ENCODE measurements around the gene SPARC. TPM values are rescaled to one million over a fixed set of nuclear protein-coding genes. Genes with fewer than 3 reads are reported as not detected.

Gene SPARC
- polyA plus RNA-seq, 1 donor (not counting 4 experiments of a cell fraction or from before 2014, with no cell fraction given): 397 TPM

DNA sequence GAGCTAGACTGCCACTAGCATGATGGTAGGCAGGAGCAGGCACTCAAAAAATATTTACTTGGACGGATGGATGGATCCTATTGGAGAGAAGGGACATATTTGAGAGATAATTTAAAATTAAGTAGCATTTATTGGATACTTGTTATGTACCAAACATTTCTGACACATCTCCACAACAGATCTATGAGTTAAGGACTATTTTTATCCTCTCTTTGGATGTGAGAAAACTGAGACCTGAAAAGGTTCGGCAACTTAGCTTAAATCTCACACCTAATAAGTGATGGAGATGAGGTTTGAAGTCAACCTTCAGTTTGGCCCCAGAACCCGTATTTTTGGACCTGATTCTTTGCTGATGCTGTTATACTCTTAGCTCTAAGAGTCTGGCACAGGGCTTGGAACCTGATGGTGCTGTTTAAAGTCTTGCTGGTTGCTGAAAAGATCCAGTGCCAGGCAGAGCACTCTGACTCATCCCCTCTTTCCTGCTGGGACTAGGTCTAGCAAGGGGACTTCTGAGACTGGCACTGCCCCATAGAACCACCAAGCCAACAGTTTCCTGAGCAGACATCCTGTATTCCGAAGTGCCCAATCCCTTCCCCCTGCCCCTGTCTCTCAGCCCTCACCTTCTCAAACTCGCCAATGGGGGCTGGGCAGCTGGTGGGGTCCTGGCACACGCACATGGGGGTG, 15.6 kb downstream of the SPARC start:
- peaks cover 3% of the 10 kb centered on the region for H3K79me2 ChIP-seq (ENCODE audit: control insufficient read depth, insufficient read depth, low read length)
- no peak overlapping the region for H3K4me3 ChIP-seq (ENCODE audit: control insufficient read depth in 2 of 3, extremely low read depth in 1 of 3, insufficient read depth in 2 of 3, low read depth in 1 of 3, low read length in 3 of 3)
- no peaks in the 10 kb centered on the region for H3K9me3 ChIP-seq (ENCODE audit: control insufficient read depth, low read depth, low read length)
- H3K9ac ChIP-seq (ENCODE audit: control insufficient read depth, extremely low read depth, insufficient read depth, low read length): no peak overlapping the region
- no peaks in the 10 kb centered on the region for H3K27me3 ChIP-seq (ENCODE audit: control insufficient read depth, extremely low read depth, insufficient read depth, low read length)
- dilution Hi-C loops (cut with MboI; ENCODE audit: extremely low pct_ligation_motif_present, low sequenced_read_pairs): no loop called here
- no peak overlapping the region for H3K4me2 ChIP-seq (ENCODE audit: control insufficient read depth, extremely low read depth, insufficient read depth, low read depth, low read length)
- H3K4me1 ChIP-seq (ENCODE audit: control insufficient read depth, extremely low read depth, insufficient read depth, low read length): peaks cover 19% of the 10 kb centered on the region
- FAIRE-seq (no peak), DNase-seq (ENCODE audit: low read depth, low spot score) (no peak)
- peak overlapping the region; percentile 33 for H3K27ac ChIP-seq (ENCODE audit: control insufficient read depth, insufficient read depth, low read length)
- TF ChIP-seq EZH2 (IDR thresholded peaks at IDR 0.05; ENCODE audit: low read length): no peak
- TF ChIP-seq, protein P1, sequence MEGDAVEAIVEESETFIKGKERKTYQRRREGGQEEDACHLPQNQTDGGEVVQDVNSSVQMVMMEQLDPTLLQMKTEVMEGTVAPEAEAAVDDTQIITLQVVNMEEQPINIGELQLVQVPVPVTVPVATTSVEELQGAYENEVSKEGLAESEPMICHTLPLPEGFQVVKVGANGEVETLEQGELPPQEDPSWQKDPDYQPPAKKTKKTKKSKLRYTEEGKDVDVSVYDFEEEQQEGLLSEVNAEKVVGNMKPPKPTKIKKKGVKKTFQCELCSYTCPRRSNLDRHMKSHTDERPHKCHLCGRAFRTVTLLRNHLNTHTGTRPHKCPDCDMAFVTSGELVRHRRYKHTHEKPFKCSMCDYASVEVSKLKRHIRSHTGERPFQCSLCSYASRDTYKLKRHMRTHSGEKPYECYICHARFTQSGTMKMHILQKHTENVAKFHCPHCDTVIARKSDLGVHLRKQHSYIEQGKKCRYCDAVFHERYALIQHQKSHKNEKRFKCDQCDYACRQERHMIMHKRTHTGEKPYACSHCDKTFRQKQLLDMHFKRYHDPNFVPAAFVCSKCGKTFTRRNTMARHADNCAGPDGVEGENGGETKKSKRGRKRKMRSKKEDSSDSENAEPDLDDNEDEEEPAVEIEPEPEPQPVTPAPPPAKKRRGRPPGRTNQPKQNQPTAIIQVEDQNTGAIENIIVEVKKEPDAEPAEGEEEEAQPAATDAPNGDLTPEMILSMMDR (optimal IDR thresholded peaks at IDR 0.05 in 1 of 3, IDR thresholded peaks at IDR 0.05 in 1 of 3, conservative IDR thresholded peaks at IDR 0.05 in 1 of 3; ENCODE audit: extremely low read depth in 1 of 3, insufficient read depth in 2 of 3, low read length in 3 of 3): no peak
- no peak overlapping the region for H2AFZ ChIP-seq (ENCODE audit: control insufficient read depth, low read length)
- H3K36me3 ChIP-seq (ENCODE audit: control insufficient read depth in 2 of 2, extremely low read depth in 1 of 2, insufficient read depth in 2 of 2, low read length in 2 of 2): peaks cover 34 to 68% of the 10 kb centered on the region in 2 experiments
- no peaks in the 10 kb centered on the region for H4K20me1 ChIP-seq (ENCODE audit: control insufficient read depth, extremely low read depth, insufficient read depth, low read length)
- H3K9me1 ChIP-seq (ENCODE audit: control insufficient read depth, extremely low read depth, insufficient read depth, low read length): peaks cover 2% of the 10 kb centered on the region

DNA sequence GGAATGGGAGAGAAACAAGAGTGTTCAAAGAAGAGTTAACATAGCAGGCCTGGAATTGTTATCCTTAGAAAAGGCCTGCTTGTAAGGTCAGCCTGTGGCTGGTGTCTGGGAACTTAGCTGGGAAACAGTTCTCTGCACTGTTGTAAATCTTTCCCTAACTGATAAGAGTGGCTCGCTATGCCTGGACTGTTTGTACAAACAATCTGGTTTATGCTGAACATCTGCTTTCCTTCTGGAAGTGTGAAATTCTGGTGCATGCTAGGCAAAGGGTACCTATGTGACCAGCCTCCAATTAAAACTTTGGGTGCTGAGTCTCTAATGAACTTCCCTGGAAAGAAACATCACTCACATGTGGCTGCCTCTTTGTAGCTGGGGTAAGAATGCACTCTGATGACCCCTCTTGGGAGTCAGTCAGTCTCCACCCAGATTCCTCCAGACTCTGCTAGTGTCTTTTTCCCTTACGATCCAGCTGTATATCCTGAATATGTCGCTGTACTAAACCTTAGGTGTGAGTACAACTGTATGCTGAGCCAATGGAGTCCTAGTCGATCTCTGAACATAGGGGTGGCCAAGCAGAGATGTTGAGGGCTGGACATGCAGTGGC, 16.5 kb downstream of the SPARC start:
- Histone ChIP-seq H4K20me1 (ENCODE audit: control insufficient read depth, extremely low read depth, insufficient read depth, low read length) (no peaks in the 10 kb centered on the region), H3K9me1 (ENCODE audit: control insufficient read depth, extremely low read depth, insufficient read depth, low read length) (peaks cover 2% of the 10 kb centered on the region), H3K36me3 (ENCODE audit: control insufficient read depth in 2 of 2, extremely low read depth in 1 of 2, insufficient read depth in 2 of 2, low read length in 2 of 2) (peaks cover 42 to 70% of the 10 kb centered on the region in 2 experiments), H3K79me2 (ENCODE audit: control insufficient read depth, insufficient read depth, low read length) (peaks cover 2% of the 10 kb centered on the region), H3K4me3 (ENCODE audit: control insufficient read depth in 2 of 3, extremely low read depth in 1 of 3, insufficient read depth in 2 of 3, low read depth in 1 of 3, low read length in 3 of 3) (no peak overlapping the region), H2AFZ (ENCODE audit: control insufficient read depth, low read length) (no peak overlapping the region), H3K27me3 (ENCODE audit: control insufficient read depth, extremely low read depth, insufficient read depth, low read length) (no peaks in the 10 kb centered on the region), H3K4me2 (ENCODE audit: control insufficient read depth, extremely low read depth, insufficient read depth, low read depth, low read length) (no peak overlapping the region), H3K4me1 (ENCODE audit: control insufficient read depth, extremely low read depth, insufficient read depth, low read length) (peaks cover 12% of the 10 kb centered on the region), H3K9ac (ENCODE audit: control insufficient read depth, extremely low read depth, insufficient read depth, low read length) (no peak overlapping the region), H3K27ac (ENCODE audit: control insufficient read depth, insufficient read depth, low read length) (no peak overlapping the region), H3K9me3 (ENCODE audit: control insufficient read depth, low read depth, low read length) (no peaks in the 10 kb centered on the region)
- TF ChIP-seq, protein P1 (optimal IDR thresholded peaks at IDR 0.05 in 1 of 3, IDR thresholded peaks at IDR 0.05 in 1 of 3, conservative IDR thresholded peaks at IDR 0.05 in 1 of 3; ENCODE audit: extremely low read depth in 1 of 3, insufficient read depth in 2 of 3, low read length in 3 of 3): no peak
- TF ChIP-seq EZH2 (IDR thresholded peaks at IDR 0.05; ENCODE audit: low read length): no peak
- FAIRE-seq (peak; percentile 58), DNase-seq (ENCODE audit: low read depth, low spot score) (no peak)
- dilution Hi-C loops (cut with MboI; ENCODE audit: extremely low pct_ligation_motif_present, low sequenced_read_pairs): no loop called here

Data from keratinocyte (primary cell).